ENCODE measurements around the gene EFEMP1.

Gene EFEMP1

DNA sequence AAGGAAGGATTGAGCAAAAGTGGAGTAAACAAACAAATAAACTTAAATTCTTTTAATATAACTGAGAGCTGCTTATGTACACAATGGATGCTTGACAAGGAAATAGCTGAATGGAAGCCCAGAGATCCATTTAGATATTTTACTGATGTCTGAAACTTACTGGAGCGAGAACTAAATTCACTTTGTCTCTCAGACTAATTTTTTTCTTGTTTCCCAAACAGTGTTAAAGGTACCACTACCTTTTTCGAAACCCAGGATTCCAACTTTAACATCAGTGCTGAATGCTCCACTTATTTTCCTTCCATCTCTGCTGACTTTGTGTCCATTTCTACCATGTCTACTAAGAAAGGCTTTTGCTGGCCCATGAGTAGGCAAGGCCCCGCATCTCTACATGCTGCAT is 4.0 kb downstream of the EFEMP1 start:
- H3K9me3 ChIP-seq (ENCODE audit: control insufficient read depth, low read length), result no peaks in the 10 kb centered on the region
- H3K4me2 ChIP-seq (ENCODE audit: low read length), result no peak overlapping the region
- TF ChIP-seq CTCF (IDR thresholded peaks at IDR 0.05), result no peak
- H2AFZ ChIP-seq, result no peak overlapping the region
- no peaks in the 10 kb centered on the region for H3K36me3 ChIP-seq (ENCODE audit: control insufficient read depth, insufficient read depth, low read length)
- H3K4me1 ChIP-seq, result no peaks in the 10 kb centered on the region
- H3K79me2 ChIP-seq, result no peaks in the 10 kb centered on the region
- no peak overlapping the region for H3K27ac ChIP-seq
- H3K9ac ChIP-seq, result no peak overlapping the region
- no peak overlapping the region for H3K4me3 ChIP-seq (ENCODE audit: low read depth, low read length)
- H3K27me3 ChIP-seq (ENCODE audit: control insufficient read depth, insufficient read depth, low read length), result no peaks in the 10 kb centered on the region

GRCh38 chr2:55918856-55919255 is 4.7 kb downstream of the EFEMP1 start:
- Histone ChIP-seq H3K36me3 (ENCODE audit: control insufficient read depth, insufficient read depth, low read length) (no peaks in the 10 kb centered on the region), H3K27me3 (ENCODE audit: control insufficient read depth, insufficient read depth, low read length) (no peaks in the 10 kb centered on the region), H3K27ac (no peak overlapping the region), H2AFZ (no peak overlapping the region), H3K4me1 (no peaks in the 10 kb centered on the region), H3K9me3 (ENCODE audit: control insufficient read depth, low read length) (no peaks in the 10 kb centered on the region), H3K4me2 (ENCODE audit: low read length) (no peak overlapping the region), H3K4me3 (ENCODE audit: low read depth, low read length) (no peak overlapping the region), H3K9ac (no peak overlapping the region), H3K79me2 (no peaks in the 10 kb centered on the region)
- TF ChIP-seq CTCF (IDR thresholded peaks at IDR 0.05), result no peak

GRCh38 chr2:55917713-55918390 is 5.7 kb downstream of the EFEMP1 start:
- H3K4me1 ChIP-seq, result no peaks in the 10 kb centered on the region
- H3K79me2 ChIP-seq, result no peaks in the 10 kb centered on the region
- H2AFZ ChIP-seq, result no peak overlapping the region
- TF ChIP-seq CTCF (IDR thresholded peaks at IDR 0.05), result no peak
- H3K4me3 ChIP-seq (ENCODE audit: low read depth, low read length), result no peak overlapping the region
- H3K4me2 ChIP-seq (ENCODE audit: low read length), result no peak overlapping the region
- no peaks in the 10 kb centered on the region for H3K9me3 ChIP-seq (ENCODE audit: control insufficient read depth, low read length)
- H3K27ac ChIP-seq, result no peak overlapping the region
- no peaks in the 10 kb centered on the region for H3K27me3 ChIP-seq (ENCODE audit: control insufficient read depth, insufficient read depth, low read length)
- no peaks in the 10 kb centered on the region for H3K36me3 ChIP-seq (ENCODE audit: control insufficient read depth, insufficient read depth, low read length)
- no peak overlapping the region for H3K9ac ChIP-seq

GRCh38 chr2:55917117-55917516 is 6.5 kb downstream of the EFEMP1 start:
- no peak overlapping the region for H3K9ac ChIP-seq
- H3K4me2 ChIP-seq (ENCODE audit: low read length), result no peak overlapping the region
- no peaks in the 10 kb centered on the region for H3K4me1 ChIP-seq
- H3K36me3 ChIP-seq (ENCODE audit: control insufficient read depth, insufficient read depth, low read length), result no peaks in the 10 kb centered on the region
- no peak overlapping the region for H3K4me3 ChIP-seq (ENCODE audit: low read depth, low read length)
- no peaks in the 10 kb centered on the region for H3K79me2 ChIP-seq
- no peak overlapping the region for H3K27ac ChIP-seq
- H2AFZ ChIP-seq, result no peak overlapping the region
- H3K27me3 ChIP-seq (ENCODE audit: control insufficient read depth, insufficient read depth, low read length), result no peaks in the 10 kb centered on the region
- TF ChIP-seq CTCF (IDR thresholded peaks at IDR 0.05), result no peak
- H3K9me3 ChIP-seq (ENCODE audit: control insufficient read depth, low read length), result no peaks in the 10 kb centered on the region

DNA sequence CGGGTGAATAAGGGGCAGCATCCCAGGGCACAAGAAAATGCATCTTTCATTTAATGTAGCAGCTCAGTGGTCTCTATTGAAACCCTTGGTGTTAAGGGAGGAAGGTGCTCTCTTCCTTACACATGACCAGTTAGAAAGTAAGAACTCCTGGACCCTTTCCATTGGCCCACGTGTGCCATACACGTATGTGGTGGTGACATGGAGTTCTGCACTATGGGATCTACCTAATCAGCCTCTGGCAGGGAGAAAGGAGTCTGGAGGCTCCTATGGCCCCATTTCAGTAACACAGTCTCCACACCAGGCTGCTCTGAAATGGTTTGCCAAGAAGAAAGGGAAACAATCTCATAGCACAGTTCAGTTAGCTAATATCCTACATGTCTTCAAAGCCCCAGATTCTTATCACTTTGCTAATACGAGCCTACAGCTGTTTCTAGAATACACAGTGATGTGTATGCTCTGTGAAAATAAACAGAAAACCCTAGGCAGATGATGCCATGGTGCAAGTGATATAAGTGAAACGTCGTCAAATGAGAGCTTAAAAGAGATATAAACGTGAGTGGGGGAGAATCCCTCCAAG is 7.0 kb downstream of the EFEMP1 start:
- no peak overlapping the region for H3K9ac ChIP-seq
- H3K27ac ChIP-seq, result no peak overlapping the region
- H3K27me3 ChIP-seq (ENCODE audit: control insufficient read depth, insufficient read depth, low read length), result no peaks in the 10 kb centered on the region
- no peak for TF ChIP-seq CTCF (IDR thresholded peaks at IDR 0.05)
- H3K9me3 ChIP-seq (ENCODE audit: control insufficient read depth, low read length), result no peaks in the 10 kb centered on the region
- H2AFZ ChIP-seq, result no peak overlapping the region
- no peaks in the 10 kb centered on the region for H3K4me1 ChIP-seq
- no peak overlapping the region for H3K4me2 ChIP-seq (ENCODE audit: low read length)
- H3K36me3 ChIP-seq (ENCODE audit: control insufficient read depth, insufficient read depth, low read length), result no peaks in the 10 kb centered on the region
- no peaks in the 10 kb centered on the region for H3K79me2 ChIP-seq
- no peak overlapping the region for H3K4me3 ChIP-seq (ENCODE audit: low read depth, low read length)

Data from parathyroid adenoma (tissue), 2 donors.